ENCODE measurements around the gene KIAA0930.

Gene KIAA0930

GRCh38 chr22:45253039-45253641, 12.4 kb upstream of the KIAA0930 start:
- no peak overlapping the region for H3K4me3 ChIP-seq (ENCODE audit: low read depth, low read length)
- TF ChIP-seq CTCF (IDR thresholded peaks at IDR 0.05; ENCODE audit: borderline replicate concordance, insufficient read depth, low read depth, low read length): no peak

GRCh38 chr22:45251825-45252224, 11.1 kb upstream of the KIAA0930 start:
- 0 out of 2 replicates have a peak, but pooled peaks have one; percentile 11 for TF ChIP-seq CTCF (IDR thresholded peaks at IDR 0.05; ENCODE audit: borderline replicate concordance, insufficient read depth, low read depth, low read length)
- no peak overlapping the region for H3K4me3 ChIP-seq (ENCODE audit: low read depth, low read length)

- no peak overlapping the region for H3K4me3 ChIP-seq (ENCODE audit: low read depth, low read length)
- TF ChIP-seq CTCF (IDR thresholded peaks at IDR 0.05; ENCODE audit: borderline replicate concordance, insufficient read depth, low read depth, low read length): no peak
These were observed 8.3 kb upstream of the KIAA0930 start for GRCh38 chr22:45248832-45249561.

- H3K4me3 ChIP-seq (ENCODE audit: low read depth, low read length): no peak overlapping the region
- no peak for TF ChIP-seq CTCF (IDR thresholded peaks at IDR 0.05; ENCODE audit: borderline replicate concordance, insufficient read depth, low read depth, low read length)
These were observed 5.6 kb upstream of the KIAA0930 start for GRCh38 chr22:45246060-45246985.

- no peak for TF ChIP-seq CTCF (IDR thresholded peaks at IDR 0.05; ENCODE audit: borderline replicate concordance, insufficient read depth, low read depth, low read length)
- H3K4me3 ChIP-seq (ENCODE audit: low read depth, low read length): no peak overlapping the region
These were observed 4.2 kb upstream of the KIAA0930 start for GRCh38 chr22:45244916-45245315.

GRCh38 chr22:45242778-45243191, 2.1 kb upstream of the KIAA0930 start:
- no peak overlapping the region for H3K4me3 ChIP-seq (ENCODE audit: low read depth, low read length)
- no peak for TF ChIP-seq CTCF (IDR thresholded peaks at IDR 0.05; ENCODE audit: borderline replicate concordance, insufficient read depth, low read depth, low read length)

Data from GM12875 (cell line).